SIG-M5 (cell line): ENCODE results near the gene PDZRN3.

Source experiments
- DNase-seq: peaks from one replicate; lab custom pipeline; 2025; lab: John Stamatoyannopoulos, UW

The PDZRN3 gene

DNA sequence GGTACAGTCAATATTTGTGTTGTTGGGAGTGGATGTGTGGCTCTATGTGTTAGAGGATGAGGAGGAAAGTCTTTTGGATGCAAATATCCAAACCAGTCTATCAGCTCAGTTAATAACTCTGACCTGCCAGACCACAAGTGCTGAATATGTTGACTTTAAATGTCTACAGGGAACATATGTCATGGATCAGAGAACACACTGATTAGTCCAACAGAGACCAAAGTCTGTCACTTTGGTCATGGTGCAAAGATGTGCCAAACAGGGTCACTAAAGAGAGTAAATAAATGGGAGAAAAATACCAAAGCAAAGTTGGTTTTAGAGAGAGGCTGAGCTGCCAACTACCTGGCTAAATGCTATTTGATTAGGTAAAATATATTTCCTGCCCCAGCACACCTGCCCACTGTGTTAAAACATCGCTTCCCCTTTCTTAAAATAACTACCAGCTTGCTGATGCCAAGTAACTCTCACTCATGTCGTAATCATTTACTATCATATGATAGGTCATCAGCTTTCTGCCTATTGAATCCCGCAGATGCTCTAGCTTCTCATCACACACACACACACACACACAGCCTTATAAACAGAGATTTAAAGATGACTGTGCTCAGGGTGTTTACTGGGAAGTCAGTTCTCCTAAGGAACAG is 173.3 kb downstream of the PDZRN3 start:
- no peak for DNase-seq

DNA sequence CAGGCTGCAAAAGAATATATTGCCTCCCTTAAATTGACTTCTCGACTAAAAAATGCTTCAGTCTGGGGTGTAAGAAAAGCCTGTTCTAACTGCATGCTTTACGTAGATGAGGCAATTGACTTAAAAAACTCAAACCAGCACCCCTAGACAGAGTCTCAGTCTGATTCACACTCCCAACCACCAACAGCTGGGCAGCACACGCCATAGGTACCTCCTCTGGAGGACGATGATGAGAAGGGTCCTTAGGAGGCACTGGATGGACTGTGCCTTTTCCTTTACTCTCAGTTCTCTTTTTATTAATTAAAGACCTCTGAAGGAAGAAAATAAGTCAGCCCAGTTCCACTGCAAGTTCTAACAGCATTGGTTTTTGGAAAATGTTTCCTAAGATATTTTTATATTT is 175.0 kb downstream of the PDZRN3 start:
- no peak for DNase-seq

DNA sequence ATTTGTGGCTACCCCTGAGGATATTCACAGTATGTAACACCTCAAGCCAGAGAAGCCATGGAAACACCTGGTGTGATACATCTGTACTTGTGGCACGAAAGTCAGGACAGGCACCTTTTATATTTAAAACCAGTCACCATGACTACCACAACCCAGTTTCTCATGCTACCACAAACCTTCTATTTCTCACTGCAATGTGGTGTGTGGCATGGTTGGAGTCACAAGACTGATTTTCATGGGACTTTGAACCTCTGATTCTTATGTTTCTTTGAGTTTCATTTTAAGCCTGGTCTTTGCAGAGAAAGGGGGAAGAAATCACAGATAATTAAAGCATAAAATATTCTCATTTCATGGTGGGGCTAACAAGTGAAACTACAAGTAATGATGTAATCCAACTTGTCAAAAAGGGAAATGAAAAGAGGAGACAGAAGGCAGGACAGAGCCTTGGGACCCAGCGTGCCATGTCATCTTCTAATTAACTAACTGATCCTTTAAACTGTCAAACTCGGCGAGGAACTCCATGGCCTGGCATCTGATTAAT is 175.9 kb downstream of the PDZRN3 start:
- no peak for DNase-seq

DNA sequence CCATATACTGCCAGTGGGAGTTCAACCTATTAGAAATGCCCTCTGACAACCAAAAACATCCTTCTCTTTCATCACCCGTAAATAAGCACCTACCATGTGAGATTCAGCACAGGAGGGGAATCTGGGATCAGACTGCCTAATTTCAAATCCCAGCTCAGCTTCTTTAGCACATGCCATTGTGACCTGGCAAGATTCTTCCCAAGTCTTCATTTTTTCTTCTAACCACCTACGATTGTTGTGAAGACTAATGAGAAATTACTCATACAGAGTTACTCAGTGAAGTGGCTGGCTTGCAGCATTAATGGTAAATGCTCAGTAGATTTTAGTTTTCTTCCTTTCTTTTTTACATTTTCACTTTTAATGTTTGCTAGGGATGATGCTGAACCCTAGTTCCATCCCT is 176.7 kb downstream of the PDZRN3 start:
- no peak for DNase-seq

DNA sequence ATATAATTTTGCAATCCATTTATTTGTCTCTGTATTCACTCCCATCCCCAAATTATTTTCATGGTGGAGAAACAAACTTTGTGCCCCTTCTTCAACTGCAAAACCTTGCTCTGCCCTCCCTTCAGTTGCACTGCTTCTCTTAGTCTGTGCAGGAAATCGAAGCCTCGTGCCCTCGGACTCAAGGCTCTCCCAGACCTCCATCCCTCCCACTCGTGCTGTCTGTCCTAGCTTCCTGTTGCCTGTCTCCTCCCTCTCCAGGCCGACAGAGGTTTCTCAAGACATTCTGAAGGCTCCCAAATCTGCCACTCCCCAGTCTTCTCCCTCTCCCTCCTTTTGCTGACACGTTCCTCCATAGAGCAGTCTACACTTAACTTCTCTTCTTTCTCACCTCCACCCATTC is 177.6 kb downstream of the PDZRN3 start:
- no peak for DNase-seq

DNA sequence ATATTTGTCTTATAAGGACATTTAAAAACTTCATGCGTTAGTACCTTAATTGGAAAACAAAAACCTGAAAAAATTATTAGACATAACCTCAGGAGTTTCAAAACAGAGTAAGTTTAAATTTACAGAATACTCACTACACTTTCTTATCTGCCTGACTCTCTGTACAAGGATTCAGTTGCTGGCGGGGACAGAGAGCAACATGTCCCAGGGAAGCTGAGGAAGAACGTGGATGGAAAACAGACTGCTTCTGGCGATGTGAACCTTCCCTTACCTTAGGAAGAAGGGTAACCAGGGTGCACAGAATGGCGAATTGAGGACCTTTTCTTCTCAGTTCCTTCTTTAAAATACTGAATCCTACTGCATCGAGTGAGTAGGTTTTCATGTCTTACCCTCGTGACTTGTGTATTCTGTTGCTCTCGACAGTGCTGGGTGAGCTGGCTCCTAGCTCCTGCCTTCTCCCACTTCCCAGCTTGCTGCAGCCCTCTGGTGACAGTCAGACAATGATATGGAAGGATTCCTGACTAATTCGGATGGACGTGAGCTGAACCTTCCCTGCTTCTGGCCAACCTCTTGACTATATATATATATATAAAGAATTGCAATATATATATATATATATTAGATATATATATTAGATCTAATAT is 178.2 kb downstream of the PDZRN3 start:
- DNase-seq: no peak

DNA sequence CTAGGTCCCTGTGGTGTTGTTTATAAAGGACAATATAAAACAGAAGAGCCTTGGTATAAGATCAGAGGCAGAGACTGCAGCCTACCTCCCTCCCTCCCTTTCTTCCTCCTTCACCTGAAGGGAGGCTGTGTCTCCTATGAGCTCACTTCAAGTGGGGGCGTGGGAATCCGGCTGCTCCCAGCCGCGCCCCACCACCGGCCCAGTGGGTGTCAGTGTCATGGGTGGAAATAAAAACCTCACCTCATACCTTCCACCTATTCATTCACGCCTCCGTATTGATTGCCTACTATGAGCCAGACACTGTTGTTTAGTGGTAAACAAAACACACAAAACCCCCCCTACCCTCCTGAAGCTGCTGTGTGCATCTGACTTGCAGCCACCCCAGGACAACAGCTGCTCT is 181.9 kb downstream of the PDZRN3 start:
- DNase-seq: no peak

DNA sequence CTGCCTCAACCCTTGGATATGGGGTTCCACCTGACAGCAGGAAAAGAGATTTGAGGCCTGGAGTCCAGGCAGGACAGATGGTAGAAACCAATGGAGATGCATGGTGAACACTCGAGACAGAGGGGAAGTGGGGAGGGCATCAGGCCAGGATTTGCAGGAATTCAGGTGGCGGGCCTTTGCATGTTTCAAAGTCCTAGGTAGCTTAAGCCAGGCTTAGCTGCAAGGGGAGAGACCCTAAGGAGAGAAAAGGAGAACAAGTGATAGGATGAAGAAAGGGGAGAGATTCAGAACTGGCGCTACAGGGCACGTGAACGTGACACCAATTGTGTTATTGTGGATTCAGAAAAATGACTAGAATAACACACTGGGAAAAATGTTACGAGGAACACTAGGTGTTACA is 182.6 kb downstream of the PDZRN3 start:
- DNase-seq: no peak

DNA sequence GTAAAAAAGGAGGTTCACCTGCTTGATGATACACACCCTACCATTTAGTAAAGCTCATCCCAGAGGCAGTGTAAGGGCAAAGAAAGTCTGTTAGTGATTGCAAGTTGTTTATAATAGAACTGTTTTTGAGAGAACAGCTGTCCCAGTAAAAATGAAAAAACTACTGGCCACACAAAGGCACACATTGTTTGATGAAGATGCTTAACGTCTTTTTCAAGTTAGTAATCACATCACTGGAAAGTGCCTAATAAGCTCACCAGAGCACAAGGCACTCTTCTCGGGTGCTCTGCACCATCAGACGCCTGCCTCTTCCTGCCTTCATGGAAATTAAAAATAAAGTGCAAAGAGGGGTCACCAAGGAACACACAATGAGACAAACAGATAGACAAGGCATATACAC is 186.9 kb downstream of the PDZRN3 start:
- DNase-seq: no peak

DNA sequence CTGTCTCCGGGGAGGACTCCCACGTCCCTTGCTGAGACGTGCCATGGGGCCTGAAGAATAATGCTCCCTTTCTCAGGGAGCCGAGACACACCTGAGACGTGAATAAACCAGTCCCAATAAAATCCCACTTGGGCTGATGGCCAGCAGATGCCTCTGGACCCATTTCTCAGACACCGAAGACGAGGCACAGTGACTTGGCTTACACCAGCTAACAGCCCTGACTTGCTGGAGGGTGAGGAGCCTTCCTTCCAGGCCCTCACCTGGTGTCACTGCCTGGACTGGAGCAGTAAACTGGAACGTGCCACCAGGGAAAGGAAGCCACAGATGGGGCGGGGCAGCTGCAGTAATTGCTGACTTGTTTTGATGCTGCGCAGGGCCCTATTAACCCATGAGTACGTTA is 189.7 kb downstream of the PDZRN3 start:
- DNase-seq: no peak

DNA sequence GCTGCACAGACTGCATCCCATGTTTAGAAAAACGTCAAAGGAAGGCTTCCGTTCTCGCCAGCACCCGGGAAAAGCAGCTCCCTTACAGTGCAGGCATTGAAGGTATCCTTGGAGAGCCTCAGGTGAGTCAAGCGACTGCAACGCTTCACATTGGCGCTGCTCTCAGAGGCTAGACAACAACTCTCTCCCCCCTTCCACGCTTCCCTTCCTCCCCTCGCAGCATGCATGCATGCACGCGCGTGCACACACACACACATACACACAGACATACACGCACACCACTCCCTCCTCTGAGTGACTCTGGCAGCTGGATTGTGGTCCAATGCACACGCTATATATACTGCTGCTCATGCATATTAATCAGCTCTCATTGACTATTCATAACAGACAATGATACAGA is 191.1 kb downstream of the PDZRN3 start:
- no peak for DNase-seq

DNA sequence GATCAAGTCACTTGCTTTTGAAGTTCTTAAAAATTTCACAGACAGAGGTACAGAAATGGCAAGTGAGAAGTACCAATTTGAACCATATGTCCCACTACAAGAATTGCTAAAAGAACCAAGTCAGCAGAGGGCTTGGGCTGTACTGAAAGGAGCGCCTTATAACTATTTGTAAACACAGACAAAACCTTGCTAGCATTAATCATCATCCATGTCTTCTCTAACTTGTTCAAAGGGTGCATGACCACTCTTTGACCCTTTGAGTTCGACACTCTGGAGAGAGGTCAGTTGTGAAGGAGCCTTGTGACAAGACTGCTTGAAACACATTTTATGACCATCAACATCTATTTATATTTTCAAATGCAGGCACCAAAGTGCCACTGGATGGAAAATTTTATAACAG is 191.7 kb downstream of the PDZRN3 start:
- DNase-seq: no peak

DNA sequence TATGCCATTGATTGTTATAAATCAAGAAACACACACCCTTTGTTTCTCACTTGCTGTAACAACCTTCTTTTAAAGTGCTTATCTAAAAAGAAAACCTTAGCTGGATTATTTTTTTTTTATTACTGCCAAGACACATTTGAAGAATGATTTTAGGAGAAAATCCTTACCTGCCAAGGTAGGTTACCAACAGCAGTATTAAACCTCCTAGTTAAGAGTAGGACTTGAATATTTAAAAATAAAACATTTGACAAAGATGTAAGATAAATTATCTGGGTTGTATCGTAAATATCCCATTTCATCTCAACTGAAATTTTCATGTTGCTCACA is 192.1 kb downstream of the PDZRN3 start:
- no peak for DNase-seq

DNA sequence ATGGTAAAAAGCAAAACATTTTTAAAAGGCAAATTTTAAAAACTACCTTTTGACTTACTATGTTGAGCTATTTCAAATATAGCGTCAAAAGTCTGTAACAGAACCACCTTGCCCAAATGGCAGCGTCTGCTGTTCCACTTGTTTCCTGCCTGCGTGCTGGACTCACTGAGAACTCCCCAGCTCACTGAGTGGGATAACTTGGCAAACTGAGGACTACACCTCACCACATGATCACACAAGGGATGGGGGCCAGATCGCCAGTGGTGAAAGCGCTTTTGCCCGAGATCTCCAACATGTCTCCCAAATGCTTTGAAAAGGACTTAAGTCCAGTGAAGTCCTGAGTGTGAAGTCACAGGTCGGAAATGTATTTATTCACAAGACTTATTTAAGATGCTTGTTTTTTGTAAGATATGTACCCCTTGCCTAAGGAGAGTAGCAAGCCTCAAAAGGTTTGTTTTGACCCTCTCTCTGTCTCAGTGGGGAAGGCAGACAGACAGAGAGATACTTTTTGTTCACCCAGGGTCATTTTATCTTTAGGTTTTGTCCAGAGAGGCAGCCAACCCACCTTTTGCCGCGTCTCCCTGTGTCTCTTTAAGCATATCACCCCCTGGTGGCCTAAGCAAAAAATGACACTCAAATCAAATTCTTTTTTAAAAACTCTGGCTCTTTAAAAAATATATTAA is 192.6 kb downstream of the PDZRN3 start:
- no peak for DNase-seq

DNA sequence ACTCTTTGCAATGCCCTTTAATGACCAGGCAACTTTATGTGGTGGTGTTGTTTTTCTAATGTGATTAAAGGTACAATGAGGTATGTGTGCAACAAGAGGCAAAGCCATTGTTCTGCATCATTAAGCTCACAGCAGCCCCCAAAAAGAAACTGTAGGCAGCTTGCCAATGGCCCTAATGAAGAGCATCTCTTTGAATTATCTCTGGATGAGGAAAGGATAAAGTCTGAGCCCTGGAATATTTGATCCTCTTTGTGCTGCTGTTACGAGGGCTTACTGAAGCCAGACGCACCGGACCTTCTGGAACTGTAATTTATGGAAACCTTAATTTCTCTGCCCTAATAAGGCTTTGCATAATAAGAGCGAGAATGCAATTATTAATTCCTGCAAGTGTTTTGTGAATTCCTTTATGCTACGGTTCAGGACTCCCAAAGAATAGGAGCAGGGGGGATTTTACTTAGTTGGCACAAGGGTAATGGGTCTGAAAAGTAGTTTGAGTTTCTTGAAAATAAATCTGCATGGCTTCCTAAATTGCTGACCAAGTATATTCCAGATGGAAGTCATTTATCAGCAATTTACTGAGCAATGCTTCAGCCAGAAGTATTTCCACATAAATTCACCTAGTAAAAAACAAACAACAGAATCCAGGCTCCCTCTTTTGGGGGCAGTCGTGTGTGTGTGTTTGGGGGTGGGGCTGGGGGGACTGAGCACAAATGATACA is 193.4 kb downstream of the PDZRN3 start:
- no peak for DNase-seq

DNA sequence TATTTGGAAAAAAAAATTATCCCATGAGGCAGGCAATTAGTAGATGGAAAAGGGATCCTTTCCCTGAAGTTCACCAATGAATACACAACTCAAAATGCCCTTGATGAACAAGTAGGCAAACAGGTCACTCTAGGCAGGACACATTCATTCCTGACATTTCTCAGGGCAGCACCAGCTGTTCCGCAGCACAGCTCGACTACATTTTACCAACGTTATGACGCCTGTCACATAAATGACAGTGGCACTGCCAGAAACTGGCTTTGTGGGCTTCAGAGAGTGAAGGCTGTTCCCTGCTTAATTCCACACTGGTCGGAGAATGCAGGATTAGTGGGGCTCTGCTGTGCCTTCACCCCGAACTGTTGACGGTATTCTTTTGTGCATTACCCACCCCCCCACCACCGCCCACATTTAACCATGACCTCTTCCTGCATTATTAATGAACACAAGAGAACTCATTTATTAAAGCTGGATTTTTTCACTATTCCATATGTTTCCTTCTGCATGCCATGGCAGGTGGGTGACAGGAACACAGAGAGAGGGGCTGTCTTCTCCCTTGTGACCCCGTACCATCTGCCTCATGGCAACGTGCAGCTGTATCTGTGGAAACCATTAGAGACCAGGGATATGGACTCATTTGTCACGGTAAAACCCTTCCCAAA is 197.6 kb downstream of the PDZRN3 start:
- DNase-seq: no peak

DNA sequence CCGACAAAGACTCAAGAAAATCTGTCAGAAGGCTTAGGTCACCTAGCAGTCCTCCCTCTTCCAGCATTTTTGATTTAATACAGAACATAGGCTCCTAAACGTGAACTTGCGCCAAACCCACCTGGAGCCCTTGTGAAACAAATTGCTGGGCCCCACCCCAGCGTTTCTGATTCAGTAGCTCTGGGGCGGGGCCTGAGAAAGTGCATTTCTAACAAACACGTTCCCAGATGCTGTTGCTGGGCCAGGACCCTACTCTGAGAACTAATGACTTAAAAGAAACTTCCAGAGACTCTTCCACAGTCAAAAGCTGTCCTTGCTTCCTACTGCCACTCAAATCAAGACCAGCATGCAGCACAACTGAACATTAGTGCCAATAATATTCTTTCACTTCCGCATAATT is 198.1 kb downstream of the PDZRN3 start:
- DNase-seq: no peak

DNA sequence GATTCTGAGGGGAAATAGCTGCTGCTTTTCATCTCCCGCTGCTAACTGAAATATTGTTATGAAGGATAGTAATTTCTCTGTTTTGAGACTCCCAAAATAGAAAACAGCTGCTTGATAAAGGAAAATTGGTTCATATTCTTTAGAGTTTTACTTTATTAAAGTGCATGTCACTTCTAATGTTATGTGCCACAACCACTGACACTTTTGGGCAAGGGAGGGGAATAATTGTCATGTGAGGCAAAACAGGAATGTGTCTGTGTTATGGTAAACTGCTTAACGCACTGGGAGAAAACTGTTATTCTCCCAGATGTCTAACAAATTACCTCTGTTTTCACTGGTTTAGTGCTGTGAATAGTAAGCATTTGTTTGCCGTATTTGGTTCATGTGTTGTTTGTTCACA is 201.6 kb downstream of the PDZRN3 start:
- DNase-seq: no peak

DNA sequence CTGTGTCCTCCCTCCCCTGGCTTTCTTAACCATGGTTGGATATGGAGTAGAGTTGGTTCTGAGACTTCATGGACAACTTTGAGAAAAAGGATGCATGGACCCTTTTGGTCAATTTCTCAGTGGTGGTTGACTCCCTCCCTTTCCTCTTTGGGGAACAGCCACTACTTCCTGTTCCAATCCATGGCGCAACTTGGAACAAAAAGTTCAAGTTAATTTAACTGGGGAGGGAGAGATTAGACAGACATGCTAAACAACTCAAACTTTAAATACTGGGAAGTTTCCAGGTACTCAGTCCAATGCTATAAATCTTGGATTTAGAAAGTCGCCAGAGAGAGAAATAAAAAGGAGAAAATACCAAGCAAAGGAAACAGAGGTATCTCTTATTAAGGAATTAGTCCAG is 202.2 kb downstream of the PDZRN3 start:
- no peak for DNase-seq

DNA sequence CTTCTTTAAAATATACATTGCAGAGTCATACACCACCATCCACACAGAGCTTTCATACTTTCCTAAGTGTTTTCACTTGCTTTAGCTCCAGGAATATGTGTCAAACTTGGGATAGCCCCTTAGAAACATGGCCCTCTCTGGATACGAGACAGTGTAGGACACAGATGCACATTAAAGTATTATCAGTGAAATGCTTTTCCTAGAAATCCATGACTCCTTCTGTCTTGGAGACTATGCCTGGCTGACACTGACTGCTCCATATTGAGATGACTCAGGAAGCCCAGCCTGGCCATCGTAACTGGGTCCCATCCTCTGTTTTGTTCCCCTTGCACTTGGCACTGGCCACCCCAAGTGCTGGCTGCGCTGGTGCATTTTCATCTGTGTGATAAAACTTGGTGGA is 204.8 kb downstream of the PDZRN3 start:
- no peak for DNase-seq

DNA sequence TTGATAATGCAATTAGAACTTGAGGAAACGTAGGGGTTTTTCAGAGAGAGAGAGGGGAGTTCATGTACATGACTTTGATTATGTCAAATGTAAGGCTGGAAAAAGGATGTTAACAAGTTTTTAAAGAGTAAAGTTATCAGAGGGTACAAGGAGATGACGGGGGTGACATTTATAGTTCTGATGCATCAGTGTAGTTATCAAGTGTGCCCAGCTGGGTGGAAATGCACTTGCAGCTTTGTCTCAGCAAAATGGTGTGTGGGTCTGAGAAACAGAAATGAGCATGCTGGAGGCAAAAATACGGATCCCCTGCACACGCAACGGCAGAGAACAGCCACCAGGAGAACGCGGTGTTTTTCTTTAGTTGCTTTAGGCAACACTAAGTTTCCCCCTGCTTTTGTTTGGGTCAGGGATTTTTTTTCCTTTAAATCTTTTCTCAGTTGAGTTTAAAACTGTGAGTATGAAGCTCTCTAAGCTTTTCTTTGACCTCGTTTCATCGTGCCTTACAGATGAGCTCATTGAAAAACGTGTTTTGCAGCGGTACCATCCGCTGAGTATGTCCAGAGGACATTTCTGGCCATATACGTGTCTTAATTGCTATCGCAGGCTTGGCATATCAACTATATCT is 205.4 kb downstream of the PDZRN3 start:
- no peak for DNase-seq

DNA sequence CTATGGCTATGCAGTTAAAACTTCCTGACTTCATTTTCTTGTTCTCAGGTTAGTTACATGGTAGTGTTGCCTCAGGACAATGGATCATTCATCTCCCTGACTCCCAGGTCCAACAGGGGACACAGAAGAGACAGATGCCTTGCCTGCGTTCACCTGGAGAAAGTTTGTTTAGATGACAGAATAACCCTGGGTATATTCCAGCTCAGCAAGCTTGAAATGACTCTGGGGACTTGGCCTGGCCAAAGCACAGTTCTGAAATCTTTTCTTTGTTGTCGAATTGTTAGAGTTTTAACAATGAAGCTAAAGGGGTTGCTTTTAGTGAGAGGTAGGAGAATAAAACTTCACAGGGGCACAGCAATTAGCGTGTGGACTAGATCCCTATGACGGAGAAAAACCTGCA is 206.1 kb downstream of the PDZRN3 start:
- no peak for DNase-seq
